DND-41 (cell line): ENCODE results near the gene PCNX1.

Experiments used
- ATAC-seq: fragments of 200-7000 bp; cut with Tn5 transposase; 3 replicates; pipeline ENCODE4 v1.9.1; 2021; ENCODE audit warnings: low read depth; ENCODE audit not compliant: insufficient read depth
- DNase-seq: peaks from one replicate; pipeline ENCODE4 v3.0.0-alpha.2; 2020
- H2AFZ ChIP-seq: 2 replicates; pipeline ENCODE4 v1.6.0; 2012; ENCODE audit warnings: low read depth, low read length
- H3K27ac ChIP-seq: 2 replicates; pipeline ENCODE4 v1.5.1; 2012; ENCODE audit warnings: low read length, inconsistent platforms
- H3K27me3 ChIP-seq: fragments of 200-600 bp; sonication (generic); 2 replicates; pipeline ENCODE4 v1.6.0; 2012; ENCODE audit warnings: low read length, mild to moderate bottlenecking, inconsistent platforms; ENCODE audit not compliant: insufficient read depth, poor library complexity
- H3K36me3 ChIP-seq: 2 replicates; pipeline ENCODE4 v1.5.1; 2012; ENCODE audit warnings: low read length, inconsistent platforms; ENCODE audit not compliant: insufficient read depth
- H3K4me1 ChIP-seq: 2 replicates; pipeline ENCODE4 v1.5.1; 2012; ENCODE audit warnings: mild to moderate bottlenecking, low read length; ENCODE audit not compliant: insufficient read depth
- H3K4me2 ChIP-seq: 2 replicates; pipeline ENCODE4 v1.6.0; 2012; ENCODE audit warnings: mild to moderate bottlenecking, moderate library complexity, low read length, inconsistent platforms; ENCODE audit not compliant: insufficient read depth
- H3K4me3 ChIP-seq, 2 experiments: fragments of 200-600 bp in 1 of 2; shearing (Covaris generic) in 1 of 2; 2 replicates each; pipeline ENCODE4 v1.5.1; 2012 to 2016; ENCODE audit warnings: inconsistent platforms in 2 of 2, low read length in 2 of 2, mild to moderate bottlenecking in 2 of 2, low read depth in 1 of 2, moderate library complexity in 1 of 2
- H3K79me2 ChIP-seq: 2 replicates; pipeline ENCODE4 v1.6.0; 2012; ENCODE audit warnings: low read length, inconsistent platforms; ENCODE audit not compliant: insufficient read depth
- H3K9ac ChIP-seq: 2 replicates; pipeline ENCODE4 v1.6.0; 2012; ENCODE audit warnings: low read depth, mild to moderate bottlenecking, inconsistent platforms, low read length, moderate library complexity
- H3K9me3 ChIP-seq: 2 replicates; pipeline ENCODE4 v1.5.1; 2012; ENCODE audit warnings: low read length, moderate library complexity, mild to moderate bottlenecking, inconsistent platforms; ENCODE audit not compliant: insufficient read depth, severe bottlenecking
- H4K20me1 ChIP-seq: 2 replicates; pipeline ENCODE4 v1.6.0; 2012; ENCODE audit warnings: low read length; ENCODE audit not compliant: insufficient read depth
- CTCF ChIP-seq: IDR thresholded peaks from 2 replicates; pipeline ENCODE4 v1.5.1; 2012; ENCODE audit warnings: borderline replicate concordance, low read length, moderate library complexity, mild to moderate bottlenecking; ENCODE audit not compliant: poor library complexity, severe bottlenecking; ENCODE audit errors: extremely low read depth
- EZH2 ChIP-seq: IDR thresholded peaks from 3 replicates; pipeline ENCODE4 v1.6.1; 2012; ENCODE audit warnings: borderline replicate concordance, low read depth, mild to moderate bottlenecking, moderate library complexity, low read length, inconsistent platforms; ENCODE audit not compliant: severe bottlenecking

Gene PCNX1

DNA sequence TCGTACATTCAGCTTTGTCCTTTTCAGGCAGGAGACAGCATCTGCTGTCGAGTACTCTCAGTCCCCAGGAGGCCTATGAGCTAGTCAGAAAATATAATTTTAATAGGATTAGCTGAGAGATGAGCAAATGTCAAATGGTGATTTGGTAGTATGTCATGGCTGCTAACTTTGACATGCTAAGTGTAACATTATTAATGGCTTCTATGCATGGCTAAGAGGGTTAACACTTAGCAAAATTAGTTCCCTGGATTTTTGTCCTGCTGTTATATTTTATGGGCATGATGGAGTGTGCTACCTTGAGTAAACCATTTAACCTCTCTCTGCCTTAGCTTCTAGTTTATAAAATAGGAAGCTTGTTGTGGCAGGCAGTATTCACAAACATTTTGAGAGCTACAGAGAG lies 2.9 kb upstream of the PCNX1 start:
- no peaks in the 10 kb centered on the region; the same call in 1 of the 2 replicates for H3K36me3 ChIP-seq
- no peak overlapping the region for H3K4me2 ChIP-seq
- H3K4me3 ChIP-seq: no peak overlapping the region
- DNase-seq (no peak), ATAC-seq (no peak)
- H3K9ac ChIP-seq: no peak overlapping the region
- no peak for TF ChIP-seq CTCF
- TF ChIP-seq EZH2: no peak
- H4K20me1 ChIP-seq: peaks cover 7% of the 10 kb centered on the region
- H3K79me2 ChIP-seq: peaks cover 23% of the 10 kb centered on the region
- no peaks in the 10 kb centered on the region for H3K27me3 ChIP-seq
- H3K27ac ChIP-seq: no peak overlapping the region
- H3K9me3 ChIP-seq: no peaks in the 10 kb centered on the region
- H2AFZ ChIP-seq: no peak overlapping the region
- H3K4me1 ChIP-seq: peaks cover 22% of the 10 kb centered on the region

DNA sequence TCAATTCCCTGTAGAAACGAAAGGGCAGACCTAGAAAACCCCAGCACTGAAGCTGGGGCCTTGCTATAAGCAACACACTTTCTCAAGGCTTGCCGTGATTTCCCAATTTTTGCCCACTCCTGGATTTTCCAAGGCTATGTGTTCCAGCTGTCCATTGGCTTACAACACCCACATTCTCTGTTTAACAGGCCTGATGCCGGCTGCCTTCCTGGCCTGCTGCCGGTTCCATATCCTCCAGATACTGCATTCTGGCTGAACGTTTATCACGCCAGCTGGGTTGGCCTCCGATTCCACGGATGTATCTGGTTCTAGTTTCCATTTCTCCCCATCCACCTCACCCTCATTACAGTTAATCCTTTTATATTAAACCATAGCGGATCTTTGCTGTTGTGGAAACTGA lies 2.0 kb upstream of the PCNX1 start:
- peaks cover 28% of the 10 kb centered on the region for H3K4me1 ChIP-seq
- H3K27me3 ChIP-seq: no peaks in the 10 kb centered on the region
- H3K4me3 ChIP-seq: no peak overlapping the region
- H3K9ac ChIP-seq: no peak overlapping the region
- no peak overlapping the region for H2AFZ ChIP-seq
- no peaks in the 10 kb centered on the region; the same call in 1 of the 2 replicates for H3K36me3 ChIP-seq
- no peaks in the 10 kb centered on the region for H3K9me3 ChIP-seq
- ATAC-seq: no peak
- peaks cover 14% of the 10 kb centered on the region for H4K20me1 ChIP-seq
- H3K27ac ChIP-seq: no peak overlapping the region
- TF ChIP-seq EZH2 (no peak), CTCF (no peak)
- H3K79me2 ChIP-seq: peaks cover 31% of the 10 kb centered on the region
- H3K4me2 ChIP-seq: no peak overlapping the region
- no peak for DNase-seq

DNA sequence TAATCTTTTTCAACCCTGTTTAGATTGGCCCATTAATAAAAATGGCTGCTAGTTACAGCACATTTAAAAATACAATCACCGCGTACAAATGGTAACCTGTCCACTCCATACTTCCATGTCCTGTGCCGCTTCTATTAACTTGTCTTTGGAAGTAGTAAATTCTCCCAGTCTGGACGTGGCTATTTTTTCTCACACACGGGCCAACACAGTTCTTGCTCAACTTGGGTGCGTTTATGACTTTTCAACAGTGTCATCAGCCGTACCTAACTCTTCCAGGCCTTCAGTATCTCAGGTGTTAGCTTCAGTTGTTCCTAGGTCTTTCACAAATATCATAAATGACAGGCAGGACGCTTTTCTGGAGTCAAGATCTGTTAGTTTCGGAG lies 475 bp upstream of the PCNX1 start:
- Histone ChIP-seq H3K27me3 (no peaks in the 10 kb centered on the region), H4K20me1 (peaks cover 24% of the 10 kb centered on the region), H3K27ac (peak overlapping the region; percentile 73), H3K4me2 (peak overlapping the region; percentile 76), H3K9ac (peak overlapping the region; percentile 72), H2AFZ (peak overlapping the region; percentile 94), H3K36me3 (no peaks in the 10 kb centered on the region; the same call in 1 of the 2 replicates), H3K9me3 (no peaks in the 10 kb centered on the region), H3K79me2 (peaks cover 46% of the 10 kb centered on the region), H3K4me3 (peak overlapping the region; percentile 90 to 96; a peak in 3 of 4 replicates), H3K4me1 (peaks cover 38% of the 10 kb centered on the region)
- TF ChIP-seq EZH2 (no peak), CTCF (no peak)
- no peak for ATAC-seq
- no peak for DNase-seq
